PC-3 (cell line): ENCODE measurements around the gene GALNT18. TPM values are rescaled to one million over a fixed set of nuclear protein-coding genes. Genes with fewer than 3 reads are reported as not detected.

ENCODE experiments used
- ATAC-seq: fragments of 200-7000 bp; cut with Tn5 transposase; 2 replicates; pipeline ENCODE4 v1.9.1; 2020; ENCODE audit warnings: mild to moderate bottlenecking, moderate library complexity
- BruUV-seq: library from RNA; stranded (reverse); fragments of 400-500 nt; replicated peaks from 2 replicates; lab custom pipeline; 2021; lab: Mats Ljungman, UMichigan
- CTCF ChIA-PET: fragments of 300-600 bp; sonication (Branson Sonifier 250); formaldehyde crosslinking; loops from one replicate; lab custom pipeline; 2022; ENCODE audit warnings: antibody characterized with exemption; lab: Charles Lee
- POLR2A ChIA-PET: fragments of 300-600 bp; sonication (Branson Sonifier 250); formaldehyde crosslinking; loops from one replicate; lab custom pipeline; 2022; ENCODE audit warnings: antibody characterized with exemption; ENCODE audit not compliant: unreplicated experiment; lab: Charles Lee
- DNase-seq: peaks from one replicate; pipeline ENCODE4 v3.0.0-alpha.2; 2015
- H2AFZ ChIP-seq: fragments of 300-600 bp; sonication (generic); 2 replicates; pipeline ENCODE4 v1.6.0; 2016; ENCODE audit warnings: antibody characterized with exemption, low read length
- H3F3A ChIP-seq: fragments of 300-600 bp; sonication (generic); one replicate; pipeline ENCODE4 v1.6.0; 2017; ENCODE audit warnings: antibody characterized with exemption, low read length, control low read depth, mild to moderate bottlenecking; ENCODE audit not compliant: unreplicated experiment
- H3K27ac ChIP-seq: fragments of 300-600 bp; sonication (generic); 2 replicates; pipeline ENCODE4 v1.5.1; 2016; ENCODE audit warnings: mild to moderate bottlenecking, low read length
- H3K27me3 ChIP-seq: fragments of 300-600 bp; sonication (generic); 2 replicates; pipeline ENCODE4 v1.6.1; 2016; ENCODE audit warnings: low read length, mixed read lengths
- H3K36me3 ChIP-seq: fragments of 300-600 bp; sonication (generic); 2 replicates; pipeline ENCODE4 v1.6.1; 2016; ENCODE audit warnings: low read depth, mixed run types, low read length, mixed read lengths
- H3K4me1 ChIP-seq: fragments of 300-600 bp; sonication (generic); 2 replicates; pipeline ENCODE4 v1.5.1; 2016; ENCODE audit warnings: low read length; ENCODE audit not compliant: insufficient read depth
- H3K4me2 ChIP-seq: fragments of 300-600 bp; sonication (generic); 2 replicates; pipeline ENCODE4 v1.6.0; 2016; ENCODE audit warnings: low read length
- H3K4me3 ChIP-seq: fragments of 300-600 bp; sonication (generic); 2 replicates; pipeline ENCODE4 v1.5.1; 2016; ENCODE audit warnings: mild to moderate bottlenecking, low read length, mixed read lengths
- H3K79me2 ChIP-seq: fragments of 300-600 bp; sonication (generic); 2 replicates; pipeline ENCODE4 v1.6.1; 2017; ENCODE audit warnings: low read length, mixed read lengths
- H3K9ac ChIP-seq: fragments of 300-600 bp; sonication (generic); 2 replicates; pipeline ENCODE4 v1.6.0; 2016; ENCODE audit warnings: mild to moderate bottlenecking, low read length
- H3K9me2 ChIP-seq: fragments of 300-600 bp; sonication (generic); replicated peaks from 2 replicates; pipeline ENCODE4 v1.6.1; 2016; ENCODE audit warnings: mixed run types, low read length, mixed read lengths
- H3K9me3 ChIP-seq: fragments of 300-600 bp; sonication (generic); 2 replicates; pipeline ENCODE4 v1.6.1; 2016; ENCODE audit warnings: low read length, mixed read lengths
- H4K20me1 ChIP-seq: fragments of 300-600 bp; sonication (generic); 2 replicates; pipeline ENCODE4 v1.6.1; 2016; ENCODE audit warnings: low read length, mixed read lengths
- CTCF ChIP-seq: fragments of 300-600 bp; sonication (generic); conservative IDR thresholded peaks from 2 replicates; pipeline ENCODE4 v1.5.1; 2017; ENCODE audit warnings: antibody characterized with exemption, low read depth, mild to moderate bottlenecking, low read length
- EZH2 ChIP-seq: fragments of 300-600 bp; sonication (generic); IDR thresholded peaks from one replicate; pipeline ENCODE4 v1.6.1; 2017; ENCODE audit warnings: antibody characterized with exemption, mild to moderate bottlenecking, low read length; ENCODE audit not compliant: unreplicated experiment
- EZH2phosphoT487 ChIP-seq: fragments of 300-600 bp; sonication (generic); IDR thresholded peaks from 2 replicates; pipeline ENCODE4 v1.6.1; 2018; ENCODE audit warnings: mild to moderate bottlenecking, antibody characterized with exemption, low read length, borderline replicate concordance
- intact Hi-C: fragments of 100-400 bp; cut with micrococcal nuclease; formaldehyde crosslinking; loops from 2 replicates; pipeline ENCODE4 v1.9.0; 2023
- total RNA-seq: library from RNA; depleted of rRNA; stranded (reverse); fragments of >200 nt; gene quantifications from 2 replicates; pipeline ENCODE4 v1.2.3, GENCODE V29; 2014

Gene GALNT18
- total RNA-seq, 1 experiment from 2014 or later, result 34.5 TPM

GRCh38 chr11:11588891-11589290 is 32.9 kb downstream of the GALNT18 start:
- Histone ChIP-seq H3K27ac (no peak overlapping the region), H3F3A (peaks cover 7% of the 10 kb centered on the region), H2AFZ (no peak overlapping the region), H3K9me3 (no peaks in the 10 kb centered on the region), H3K27me3 (no peaks in the 10 kb centered on the region), H3K4me3 (no peak overlapping the region), H3K9ac (no peak overlapping the region), H3K4me1 (peaks cover 36% of the 10 kb centered on the region), H3K36me3 (no peaks in the 10 kb centered on the region), H3K79me2 (peaks cover 49% of the 10 kb centered on the region), H3K4me2 (peak overlapping the region; percentile 57; the same call in 1 of the 2 replicates), H3K9me2 (no peaks in the 10 kb centered on the region), H4K20me1 (no peaks in the 10 kb centered on the region)
- ATAC-seq (no peak), DNase-seq (no peak)
- CTCF ChIA-PET, result no interaction called here
- no TSS peak for BruUV-seq
- no peak for TF ChIP-seq CTCF
- no peak for TF ChIP-seq EZH2
- no peak for TF ChIP-seq EZH2phosphoT487
- intact Hi-C loops, result no loop called here
- POLR2A ChIA-PET, result interaction anchor here (0.6 kb wide), 1 partner anchor 56 kb away, joined by 3 read pairs; no protein-coding TSS in a partner anchor

- Histone ChIP-seq H3F3A (peaks cover 8% of the 10 kb centered on the region), H3K4me2 (peak overlapping the region; percentile 57), H4K20me1 (no peaks in the 10 kb centered on the region), H3K79me2 (peaks cover 55% of the 10 kb centered on the region), H3K4me3 (no peak overlapping the region), H3K27me3 (no peaks in the 10 kb centered on the region), H3K4me1 (peaks cover 40% of the 10 kb centered on the region), H3K36me3 (no peaks in the 10 kb centered on the region), H3K27ac (no peak overlapping the region), H3K9me3 (no peaks in the 10 kb centered on the region), H3K9me2 (no peaks in the 10 kb centered on the region), H2AFZ (no peak overlapping the region), H3K9ac (no peak overlapping the region)
- TF ChIP-seq EZH2 (no peak), EZH2phosphoT487 (no peak), CTCF (no peak)
- peak; percentile 68 for DNase-seq
- POLR2A ChIA-PET, result no interaction called here
- CTCF ChIA-PET, result no interaction called here
- peak; percentile 33 for ATAC-seq
- no TSS peak for BruUV-seq
- intact Hi-C loops, result no loop called here
Observed at GRCh38 chr11:11588243-11588642, 33.6 kb downstream of the GALNT18 start.

- peaks cover 63% of the 10 kb centered on the region for H3K79me2 ChIP-seq
- H2AFZ ChIP-seq, result no peak overlapping the region
- H3K27me3 ChIP-seq, result no peaks in the 10 kb centered on the region
- H3K36me3 ChIP-seq, result no peaks in the 10 kb centered on the region
- H3K4me1 ChIP-seq, result peaks cover 40% of the 10 kb centered on the region
- ATAC-seq (no peak), DNase-seq (no peak)
- no TSS peak for BruUV-seq
- intact Hi-C loops, result no loop called here
- ChIA-PET POLR2A (interaction anchor here (0.7 kb wide), 1 partner anchor 228 kb away, joined by 4 read pairs; no protein-coding TSS in a partner anchor), CTCF (no interaction called here)
- no peak overlapping the region for H3K4me2 ChIP-seq
- TF ChIP-seq EZH2phosphoT487, result no peak
- TF ChIP-seq EZH2, result no peak
- TF ChIP-seq CTCF, result no peak
- H3K4me3 ChIP-seq, result no peak overlapping the region
- H3K27ac ChIP-seq, result no peak overlapping the region
- no peaks in the 10 kb centered on the region for H3K9me2 ChIP-seq
- H3F3A ChIP-seq, result peaks cover 8% of the 10 kb centered on the region
- no peaks in the 10 kb centered on the region for H4K20me1 ChIP-seq
- H3K9me3 ChIP-seq, result no peaks in the 10 kb centered on the region
- H3K9ac ChIP-seq, result no peak overlapping the region
Observed at GRCh38 chr11:11587122-11587521, 34.7 kb downstream of the GALNT18 start.
